Measurements from ENCODE around the gene ENTPD1.

- TF ChIP-seq CTCF (IDR thresholded peaks at IDR 0.05), result no peak
- no peak for TF ChIP-seq EZH2 (IDR thresholded peaks at IDR 0.05)
- no peak for TF ChIP-seq EZH2phosphoT487 (IDR thresholded peaks at IDR 0.05)
Observed at GRCh38 chr10:95759233-95759826, 3.4 kb downstream of the ENTPD1 start.

Data from neural progenitor cell (in vitro differentiated cells).